Stromal cell of bone marrow (primary cell): ENCODE data around the gene GRM5.

Experiments
- DNase-seq: peaks from one replicate; pipeline ENCODE4 v3.0.0-alpha.2; 2012; ENCODE audit warnings: low read depth

The GRM5 gene

DNA sequence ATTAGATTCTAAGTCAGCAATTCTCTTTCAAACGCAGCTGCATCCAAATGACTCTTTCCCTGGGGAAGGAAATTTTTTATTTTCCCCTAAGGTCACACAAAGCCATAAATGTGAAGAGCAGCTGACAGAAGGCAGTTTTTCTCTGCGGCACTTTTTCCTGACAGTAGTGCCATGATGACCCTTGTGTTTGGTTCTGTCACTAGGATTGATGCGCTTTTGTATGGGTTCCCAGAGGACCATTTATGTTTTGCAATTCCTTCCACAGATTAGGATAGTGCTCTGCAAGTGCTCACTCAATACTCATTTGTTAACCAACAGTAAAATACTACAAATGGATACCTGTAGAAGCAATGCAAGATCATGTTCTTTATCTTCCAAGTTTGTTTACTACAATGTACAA is 368.6 kb downstream of the GRM5 start:
- no peak for DNase-seq

DNA sequence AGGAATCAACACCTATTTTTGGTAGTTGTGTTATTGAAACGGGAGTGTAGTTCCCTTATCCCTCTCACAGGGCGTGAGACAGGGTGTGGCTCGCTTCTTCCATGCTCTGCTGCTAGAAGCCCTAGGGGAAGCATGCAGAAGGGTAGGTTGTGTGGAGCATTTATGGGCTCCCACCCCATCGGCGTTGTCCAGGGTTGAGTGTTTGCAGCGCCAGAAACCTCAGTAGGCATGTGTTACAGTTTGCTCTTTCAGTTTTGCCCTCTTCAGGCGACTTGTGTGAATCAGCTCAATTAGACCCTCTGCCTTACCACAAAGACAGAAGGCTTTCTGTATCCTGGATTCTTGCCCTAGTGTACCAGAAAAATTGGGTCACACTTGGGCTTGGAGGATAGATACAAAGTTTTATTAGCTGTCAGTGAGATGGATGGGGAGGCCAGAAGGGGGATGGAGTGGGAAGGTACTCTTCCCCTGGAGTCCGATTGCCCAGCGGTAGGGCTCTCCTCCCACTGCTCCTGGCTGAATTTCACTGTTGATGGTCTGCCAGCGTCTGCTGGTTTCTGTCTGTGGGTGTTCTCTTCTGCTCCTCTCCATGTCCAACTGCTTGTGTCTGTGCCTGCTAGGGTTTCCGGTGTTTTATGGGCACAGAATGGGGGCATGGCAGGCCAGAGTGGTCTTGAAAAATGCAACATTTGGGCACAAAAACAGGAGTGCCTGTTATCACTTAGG is 369.9 kb downstream of the GRM5 start:
- peak; percentile 6 for DNase-seq

DNA sequence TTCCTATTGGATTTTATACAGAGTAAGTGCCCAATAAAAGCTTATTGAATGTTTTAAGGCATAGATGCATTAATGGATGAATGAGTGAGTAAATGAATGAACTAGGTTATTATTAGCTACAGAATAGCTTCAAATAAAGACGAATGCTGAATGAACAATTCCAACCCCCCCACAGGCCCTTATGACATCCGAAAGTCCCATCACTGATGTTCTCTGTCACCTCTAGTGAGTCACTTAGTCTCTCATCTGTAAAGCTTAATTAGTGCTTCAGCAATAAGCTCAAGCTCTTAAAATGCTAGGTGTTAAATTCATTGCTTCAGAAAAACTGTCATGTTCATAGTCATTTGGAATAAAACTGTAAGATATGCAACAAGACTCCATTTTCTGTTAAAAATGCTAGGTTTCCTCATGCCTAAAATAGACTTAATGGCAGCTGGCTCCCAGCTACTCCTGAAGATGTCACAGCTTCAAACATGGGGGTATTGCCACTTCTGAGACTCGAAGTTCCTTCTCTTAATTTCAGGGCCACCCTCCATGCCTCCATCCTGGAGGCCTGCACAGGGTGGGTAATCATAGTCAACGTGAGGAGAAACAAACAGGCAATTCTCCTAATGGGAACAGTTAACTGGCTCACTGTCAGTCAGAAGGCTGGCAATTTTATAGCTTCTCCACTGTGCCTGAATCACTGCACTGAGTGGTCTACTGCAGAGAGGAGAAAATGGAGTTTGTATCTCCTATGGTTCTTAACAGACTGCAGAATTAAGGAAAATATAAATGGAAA is 373.3 kb downstream of the GRM5 start:
- DNase-seq: no peak

DNA sequence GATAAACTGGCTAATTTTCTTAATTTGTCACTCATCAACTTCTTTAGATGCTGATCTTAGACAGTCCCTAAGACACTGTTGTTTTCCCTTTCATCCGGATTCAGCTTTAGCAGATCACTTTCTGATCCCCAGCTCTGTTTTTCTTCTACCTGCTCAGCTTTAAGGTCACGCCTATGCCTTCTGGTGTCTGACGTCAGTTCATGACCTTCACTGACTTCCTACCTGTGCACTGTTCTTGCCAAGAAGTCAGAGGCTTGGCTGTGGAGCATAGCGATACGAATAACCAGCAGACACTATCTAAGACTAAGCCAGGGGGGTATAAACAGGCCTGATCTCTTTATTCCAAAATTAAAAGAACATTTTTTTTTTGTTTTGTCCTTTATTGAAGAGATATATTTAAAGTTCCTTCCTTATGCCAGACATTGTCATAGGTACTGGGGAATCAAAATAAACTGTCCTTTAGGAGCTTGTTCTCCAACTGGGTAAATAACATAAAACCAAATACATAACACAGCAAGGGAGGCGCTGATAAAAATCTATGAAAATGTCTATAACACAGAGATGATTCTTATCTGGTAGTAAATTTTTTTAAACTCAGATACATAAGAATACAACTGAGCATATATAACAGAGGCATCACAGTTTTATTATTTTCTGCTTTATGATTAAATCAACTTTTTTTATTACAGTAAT is 376.1 kb downstream of the GRM5 start:
- DNase-seq: no peak

DNA sequence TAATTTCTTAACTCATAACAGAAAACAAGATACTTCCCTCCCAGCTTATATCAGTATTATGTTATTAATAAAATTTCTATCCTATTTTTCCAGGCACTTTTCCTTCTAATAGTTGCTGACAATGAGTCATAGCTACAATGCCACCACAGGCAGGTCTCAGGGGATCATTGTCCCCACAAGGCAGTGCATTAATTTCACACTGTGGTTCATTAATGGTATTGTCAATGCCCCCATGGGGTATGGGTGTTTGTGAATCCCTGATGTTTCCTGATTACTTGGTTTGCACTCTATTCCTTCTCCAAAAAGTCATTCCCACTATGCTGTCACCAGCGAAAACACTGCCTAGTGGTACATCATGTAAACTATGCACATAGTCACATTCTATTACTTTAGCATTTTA is 382.8 kb downstream of the GRM5 start:
- no peak for DNase-seq

DNA sequence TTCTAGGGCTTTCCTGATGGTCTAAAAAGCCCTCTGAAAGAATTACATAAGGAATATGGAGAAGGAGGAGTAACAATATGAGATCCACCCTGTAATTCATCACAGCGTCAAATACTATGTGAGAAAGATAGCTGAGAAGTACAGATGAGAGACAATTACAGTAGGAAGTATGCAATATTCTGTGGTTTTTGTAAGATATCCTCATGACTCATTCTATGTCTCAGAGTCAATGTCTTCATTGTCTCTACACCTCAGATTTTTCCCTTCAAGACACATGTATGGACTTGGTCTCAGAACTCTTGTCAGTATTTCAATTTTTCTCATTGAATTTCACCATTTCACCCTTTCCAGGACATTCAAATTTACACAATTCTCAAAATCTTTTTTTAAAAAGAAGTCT is 385.0 kb downstream of the GRM5 start:
- DNase-seq: no peak

DNA sequence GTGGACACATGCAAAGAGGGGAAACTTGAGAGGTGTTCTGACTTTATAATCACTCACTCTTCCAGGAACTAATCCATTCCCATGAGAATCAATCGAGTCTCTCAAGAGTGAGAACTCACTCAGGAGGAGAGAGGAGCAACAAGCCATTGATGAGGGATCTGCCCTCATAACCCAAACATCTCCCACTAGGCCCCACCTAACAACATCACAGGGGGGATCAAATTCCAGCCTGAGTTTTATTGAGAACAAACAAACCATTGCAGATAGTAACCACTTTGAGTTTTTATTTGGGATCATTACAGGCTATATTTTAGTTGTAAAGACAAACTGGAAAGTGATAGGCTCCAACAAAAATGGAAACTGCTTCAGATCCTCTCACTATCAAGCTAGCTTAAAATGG is 399.4 kb downstream of the GRM5 start:
- no peak for DNase-seq

DNA sequence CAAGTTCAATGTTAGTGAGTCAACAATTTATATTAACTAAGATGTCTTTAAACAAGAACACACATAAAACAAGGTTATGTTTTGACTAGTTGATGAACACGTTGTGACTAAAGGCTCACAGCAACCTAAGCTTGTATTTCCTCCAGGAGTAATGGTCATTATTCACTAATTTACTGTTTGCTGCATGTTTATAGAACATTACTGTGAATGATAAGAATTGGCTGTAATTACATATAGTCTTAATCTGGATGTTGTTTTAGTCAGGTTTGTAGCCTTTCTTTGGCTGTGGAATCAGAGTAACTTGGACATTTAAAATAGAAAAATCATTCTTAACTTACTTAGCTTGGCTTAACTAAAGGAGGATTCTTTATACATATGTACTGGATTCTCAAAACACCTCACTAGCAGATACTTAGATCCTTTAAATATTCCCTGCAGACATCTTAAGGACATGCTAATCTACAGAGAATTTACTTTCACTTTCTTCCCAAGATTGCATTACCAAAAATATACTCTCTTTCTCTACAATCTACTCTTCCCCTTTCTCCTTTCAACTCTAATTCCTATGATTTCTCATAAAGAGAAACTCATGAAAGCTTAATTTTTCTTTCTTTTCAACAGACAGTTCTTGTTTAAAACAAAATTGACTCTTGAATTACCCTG is 408.6 kb downstream of the GRM5 start:
- no peak for DNase-seq

DNA sequence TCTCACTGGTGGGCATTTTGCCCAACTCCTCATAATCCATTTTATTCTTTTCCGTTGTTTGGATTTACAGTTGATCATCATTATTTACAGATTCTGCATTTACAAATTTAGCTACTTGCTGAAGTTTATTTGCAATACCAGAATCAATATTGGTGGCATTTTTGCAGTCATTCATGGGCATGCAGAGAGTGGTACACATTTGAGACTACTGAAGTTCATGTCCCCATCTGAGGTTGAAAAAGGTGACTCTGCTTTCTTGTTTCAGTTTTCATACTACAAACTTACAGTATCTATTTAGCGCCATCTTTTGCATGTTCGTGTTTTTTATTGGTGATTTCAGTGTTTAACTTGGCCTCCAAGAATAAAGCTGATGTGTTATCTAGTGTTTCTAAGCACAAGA is 409.5 kb downstream of the GRM5 start:
- no peak for DNase-seq

DNA sequence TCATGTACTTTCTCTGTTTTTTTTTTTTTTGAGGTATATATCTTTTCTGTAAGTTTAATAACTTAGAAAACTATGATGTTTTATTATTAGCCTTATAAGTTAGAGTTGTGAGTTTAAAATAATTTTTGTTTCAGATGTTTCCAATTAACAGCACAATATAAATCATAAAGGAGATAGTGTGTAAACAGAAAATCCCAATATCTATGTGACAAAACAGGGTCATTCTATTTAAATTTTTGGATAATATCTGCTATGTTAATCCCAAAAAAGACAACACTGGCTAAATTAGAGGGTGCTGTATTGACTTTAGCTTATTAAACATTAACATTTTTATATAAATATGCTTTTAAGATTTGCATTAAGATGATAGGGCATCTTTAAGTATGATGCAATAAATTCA is 410.1 kb downstream of the GRM5 start:
- DNase-seq: no peak

DNA sequence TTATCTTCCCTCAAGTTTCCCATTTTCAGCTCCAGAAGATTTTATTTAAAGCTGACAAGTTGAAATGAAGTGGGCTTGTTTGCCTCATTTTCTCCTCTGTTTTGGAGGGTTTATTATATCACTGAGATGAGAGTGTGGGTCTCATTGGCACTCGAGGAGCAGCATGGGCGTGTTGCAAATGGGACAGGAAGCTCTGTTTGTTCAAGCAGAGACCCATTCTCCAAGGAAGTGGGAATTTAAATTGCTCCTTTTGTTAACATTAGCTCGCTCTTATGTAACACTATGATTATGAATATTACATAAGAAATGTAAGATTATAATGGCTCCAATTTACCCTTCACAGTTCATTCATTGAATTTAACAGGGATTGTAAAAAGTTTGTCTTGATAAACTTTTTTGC is 410.6 kb downstream of the GRM5 start:
- DNase-seq: no peak

DNA sequence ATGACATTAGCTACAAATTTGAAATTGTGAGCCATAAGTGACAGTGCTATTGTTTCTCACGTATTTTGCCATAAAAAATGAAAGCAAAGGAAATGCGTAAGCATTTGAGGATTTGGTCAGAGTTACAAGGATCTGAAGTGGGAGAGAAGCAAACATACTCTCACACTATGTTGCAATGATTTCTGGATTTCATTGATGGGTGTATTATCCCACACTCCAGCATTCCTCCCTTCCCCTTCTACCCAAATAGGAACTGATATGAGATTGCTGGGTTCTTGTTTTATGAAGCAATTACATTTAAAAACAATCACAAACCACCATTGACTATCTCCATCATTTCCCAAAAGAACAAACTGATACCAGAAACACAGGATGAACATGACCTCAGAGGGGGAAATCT is 414.2 kb downstream of the GRM5 start:
- peak; percentile 31 for DNase-seq

DNA sequence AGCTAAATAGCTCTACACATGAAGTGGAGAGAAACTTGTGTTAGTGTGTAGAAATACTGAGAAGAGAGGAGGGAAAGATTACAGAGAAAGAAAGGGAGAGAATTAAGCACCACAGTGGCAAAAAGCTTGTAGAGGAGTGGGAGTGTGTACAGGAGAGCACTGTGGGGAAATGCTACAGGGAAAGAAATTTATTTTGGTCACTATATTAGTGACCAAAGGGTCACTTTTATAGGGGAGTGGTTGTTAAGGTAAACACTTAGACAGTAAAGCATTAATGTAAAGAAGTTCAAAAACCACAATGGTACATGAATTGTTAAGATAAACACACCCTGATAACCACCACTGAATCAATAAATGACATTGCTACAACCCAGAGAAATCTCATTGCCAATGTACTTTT is 421.1 kb downstream of the GRM5 start:
- DNase-seq: no peak

DNA sequence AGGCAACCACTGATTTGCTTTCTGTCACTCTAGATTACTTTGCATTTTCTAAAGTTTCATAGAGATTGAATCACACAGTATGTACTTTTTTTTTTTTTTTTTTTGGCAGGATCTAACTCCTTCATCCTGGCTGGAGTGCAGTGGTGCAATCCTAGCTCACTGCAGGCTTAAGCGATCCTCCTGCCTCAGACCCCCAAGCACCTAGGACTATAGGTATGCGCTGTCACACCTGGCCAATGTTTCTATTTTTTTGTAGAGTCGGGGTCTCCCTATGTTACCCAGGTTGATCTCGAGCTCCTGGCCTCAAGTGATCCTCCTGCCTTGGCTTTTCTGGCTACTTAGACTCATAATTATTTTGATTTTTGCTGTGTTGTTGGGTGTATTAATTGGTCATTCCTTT is 433.6 kb downstream of the GRM5 start:
- DNase-seq: no peak

DNA sequence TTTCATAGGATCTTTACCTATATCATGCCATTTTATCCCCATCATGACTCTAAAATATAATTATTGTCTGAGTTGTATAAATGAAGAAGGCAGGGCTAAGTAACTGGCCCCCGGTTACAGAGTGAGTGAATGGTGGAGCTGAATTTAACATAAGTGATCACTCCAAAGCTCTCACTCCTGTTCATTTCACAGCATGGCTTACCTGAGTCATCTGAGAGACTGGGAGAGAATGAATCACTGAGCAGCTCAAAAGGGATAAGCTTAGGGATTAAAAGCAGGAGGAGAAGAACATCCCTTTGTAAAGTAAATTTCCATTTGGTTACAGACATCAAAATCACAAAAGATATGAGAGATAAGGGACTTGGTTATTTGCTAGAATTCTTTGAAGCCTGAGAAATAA is 434.3 kb downstream of the GRM5 start:
- DNase-seq: peak; percentile 14

DNA sequence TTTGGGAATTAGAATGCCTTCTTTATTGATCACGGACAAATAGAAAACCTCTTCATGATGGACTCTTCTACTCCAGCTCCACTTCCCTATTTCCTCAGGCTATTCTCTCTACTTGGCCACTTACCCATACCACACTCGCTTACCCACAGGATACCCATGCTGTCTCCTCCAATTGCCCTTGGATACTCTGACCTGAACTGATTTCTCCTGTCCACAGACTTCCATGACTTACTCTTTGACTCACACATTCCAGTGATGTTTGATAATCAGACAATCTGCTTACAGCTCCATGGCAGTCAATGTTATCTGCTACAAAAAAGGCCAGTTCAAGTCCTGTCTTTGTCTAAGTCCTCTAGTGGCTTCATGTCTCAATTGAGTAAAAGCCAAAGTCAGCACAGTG is 436.3 kb downstream of the GRM5 start:
- DNase-seq: no peak

DNA sequence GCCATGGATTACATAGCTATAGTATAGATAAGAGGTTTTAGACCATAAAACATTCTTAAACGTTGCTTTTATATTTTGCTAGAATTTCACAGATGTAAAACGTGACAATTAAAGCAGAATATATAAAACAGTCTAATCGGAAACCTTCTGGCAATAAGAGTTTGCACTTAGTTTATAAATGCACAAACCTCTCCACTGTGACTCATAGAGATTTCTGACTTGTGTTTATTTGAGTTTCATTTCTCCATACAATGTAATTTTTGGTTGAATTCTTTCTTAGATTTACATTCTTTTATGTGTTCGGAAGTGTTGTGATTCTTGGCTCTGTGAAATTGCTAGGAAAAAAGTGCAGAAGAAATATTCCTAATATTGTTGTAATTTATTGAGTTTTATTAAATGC is 439.6 kb downstream of the GRM5 start:
- no peak for DNase-seq

DNA sequence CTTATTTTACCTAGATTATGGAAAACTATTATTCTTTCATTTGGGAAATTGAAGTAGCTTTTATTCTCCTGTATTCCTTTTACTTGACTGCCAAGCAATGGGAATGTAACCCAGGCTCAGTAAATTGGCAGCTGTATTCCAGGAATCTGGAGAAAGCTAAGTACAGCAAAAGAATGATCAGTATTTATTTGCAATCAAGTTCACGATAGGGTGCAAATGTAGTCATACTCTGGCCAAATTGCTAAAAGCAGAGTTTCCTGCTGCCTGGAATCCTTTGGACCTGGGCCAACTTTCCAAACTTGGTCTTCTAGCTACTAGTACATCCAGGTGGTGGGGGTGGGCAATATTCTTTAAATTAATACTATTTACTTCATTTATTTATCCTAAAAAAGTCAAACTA is 442.3 kb downstream of the GRM5 start:
- no peak for DNase-seq

DNA sequence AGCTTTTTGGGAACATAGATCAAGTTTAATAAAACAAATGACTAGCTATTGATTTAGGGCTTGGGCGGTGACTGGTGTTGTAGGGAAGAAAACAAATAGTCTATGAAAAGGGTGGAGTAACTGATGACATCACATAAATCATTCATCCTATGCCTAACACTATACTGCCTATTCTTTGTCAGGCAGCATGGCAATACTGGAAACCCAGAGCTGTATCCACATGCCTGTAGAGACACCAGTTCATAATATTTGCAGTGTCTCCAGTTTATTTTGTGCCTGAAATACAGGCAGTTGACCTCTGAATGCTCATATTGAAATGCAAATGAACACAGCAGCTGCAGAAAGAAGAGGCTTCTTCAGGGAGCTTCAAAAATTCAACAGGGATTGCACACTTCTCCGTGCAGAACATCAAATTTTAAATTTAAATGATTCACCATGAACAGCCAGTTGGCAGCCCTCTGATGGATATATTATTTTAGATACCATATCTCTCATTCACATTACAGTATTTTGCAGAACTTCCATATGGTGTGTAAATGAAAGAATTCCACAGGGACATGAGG is 445.1 kb downstream of the GRM5 start:
- DNase-seq: no peak

DNA sequence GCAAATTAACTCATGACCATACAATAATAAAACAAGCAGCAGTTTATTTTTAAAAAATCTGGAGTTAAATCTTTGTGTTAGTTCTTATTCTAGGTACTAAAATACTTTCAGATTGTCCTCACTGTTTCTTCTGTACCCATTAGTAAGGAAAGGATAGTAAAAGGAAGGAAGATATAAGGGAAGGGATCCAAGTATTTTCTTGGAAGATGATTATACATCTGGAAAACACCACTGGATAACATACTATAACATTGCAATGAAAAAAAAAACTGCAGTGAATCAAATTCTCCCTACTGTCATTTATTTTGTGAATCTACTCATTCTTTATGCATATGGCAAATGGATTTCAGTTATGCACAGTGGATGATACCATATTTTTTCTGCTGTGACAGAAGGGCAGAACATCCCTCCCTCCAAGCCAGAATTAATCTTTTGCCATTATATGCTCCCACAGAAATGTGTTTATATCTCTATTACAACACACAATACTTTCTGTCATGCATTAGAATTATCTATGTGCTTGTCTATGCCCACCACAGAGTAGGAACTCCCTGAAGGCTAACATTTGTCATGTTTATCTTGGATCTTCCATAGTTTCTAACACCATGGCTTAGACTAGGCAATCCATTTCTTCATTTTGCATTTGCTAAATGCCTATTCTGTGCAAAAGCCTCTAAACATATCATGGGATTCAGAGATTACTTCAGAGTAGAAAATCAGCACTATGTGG is 446.0 kb downstream of the GRM5 start:
- DNase-seq: no peak

DNA sequence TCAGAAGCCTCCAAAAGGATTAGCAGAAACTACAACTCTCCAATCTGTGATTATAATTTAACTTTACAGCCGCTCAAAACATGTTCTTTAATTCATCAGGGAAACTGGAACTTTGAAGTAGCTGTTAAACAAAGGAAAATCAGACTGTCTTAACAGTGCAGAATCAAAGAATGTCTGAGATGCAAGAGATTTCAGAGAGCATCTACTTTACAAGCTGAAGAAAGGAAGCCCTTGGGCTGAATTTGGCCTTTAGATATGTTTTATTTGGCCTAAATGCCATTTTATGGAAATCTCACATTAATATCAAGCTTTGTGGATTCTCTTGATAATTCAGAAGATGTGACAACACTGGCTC is 446.7 kb downstream of the GRM5 start:
- no peak for DNase-seq
